K562 (cell line): ENCODE measurements around the gene DNAH10.

ENCODE experiments used
- CTCF ChIP-seq, 3 experiments: IDR thresholded peaks in 2 of 3; conservative IDR thresholded peaks in 1 of 3; 2 replicates each; pipeline ENCODE4 v1.5.1; 2011 to 2012; ENCODE audit warnings: low read length in 3 of 3, mild to moderate bottlenecking in 3 of 3, control low read depth in 2 of 3, improper control_type of control experiment in 1 of 3, inconsistent platforms in 1 of 3, low read depth in 1 of 3, mixed read lengths in 1 of 3, moderate library complexity in 1 of 3; ENCODE audit not compliant: insufficient read depth in 2 of 3
- HMG20B ChIP-seq: fragments of 250-450 bp; sonication (Bioruptor Pico); IDR thresholded peaks from 2 replicates; pipeline ENCODE4 v1.5.0; 2021; ENCODE audit warnings: mild to moderate bottlenecking

- TF ChIP-seq HMG20B (CRISPR knock-in tag) (no peak), CTCF (IDR thresholded peaks at IDR 0.05 in 2 of 3, conservative IDR thresholded peaks at IDR 0.05 in 1 of 3; ENCODE audit: insufficient read depth in 2 of 3, low read depth in 1 of 3, low read length in 3 of 3) (no peak)
Observed at GRCh38 chr12:123868791-123869190, 106.7 kb downstream of the DNAH10 start.
